Measurements from ENCODE around the gene PCNX1. TPM values are rescaled to one million over a fixed set of nuclear protein-coding genes. Genes with fewer than 3 reads are reported as not detected.

The PCNX1 gene
- total RNA-seq, 2 experiments from 2014 or later, result 64.4 to 69.2 TPM

GRCh38 chr14:71103662-71104484 is 196.6 kb downstream of the PCNX1 start:
- no peaks in the 10 kb centered on the region for H3K27me3 Mint-ChIP-seq
- CTCF ChIA-PET, result interaction anchor here (0.6 to 2.7 kb wide), 14 partner anchors 10 to 751 kb away, joined by 3 to 16 read pairs (median 4); no protein-coding TSS in a partner anchor
- peaks cover 19% of the 10 kb centered on the region for H3K36me3 Mint-ChIP-seq
- DNase-seq (no peak), ATAC-seq (no peak)
- peaks cover 3% of the 10 kb centered on the region for H3K4me1 Mint-ChIP-seq
- H3K4me3 Mint-ChIP-seq, result no peak overlapping the region
- H3K27ac Mint-ChIP-seq, result no peak overlapping the region
- no peaks in the 10 kb centered on the region for H3K9me3 Mint-ChIP-seq (ENCODE audit: low read depth)

GRCh38 chr14:71105177-71105576 is 197.9 kb downstream of the PCNX1 start:
- no peak overlapping the region for H3K4me3 Mint-ChIP-seq
- no peak overlapping the region for H3K27ac Mint-ChIP-seq
- peaks cover 27% of the 10 kb centered on the region for H3K36me3 Mint-ChIP-seq
- H3K4me1 Mint-ChIP-seq, result peaks cover 2% of the 10 kb centered on the region
- DNase-seq, result no peak
- H3K9me3 Mint-ChIP-seq (ENCODE audit: low read depth), result no peaks in the 10 kb centered on the region
- CTCF ChIA-PET, result interaction anchor here (1.3 to 2.7 kb wide), 7 partner anchors 15 to 750 kb away, joined by 3 to 16 read pairs (median 5); no protein-coding TSS in a partner anchor
- H3K27me3 Mint-ChIP-seq, result no peaks in the 10 kb centered on the region
- no peak for ATAC-seq

GRCh38 chr14:71107921-71108320 is 200.7 kb downstream of the PCNX1 start:
- Mint-ChIP-seq H3K36me3 (peaks cover 35% of the 10 kb centered on the region), H3K4me3 (no peak overlapping the region), H3K27me3 (no peaks in the 10 kb centered on the region), H3K9me3 (ENCODE audit: low read depth) (no peaks in the 10 kb centered on the region), H3K27ac (no peak overlapping the region), H3K4me1 (peaks cover 2% of the 10 kb centered on the region)
- ATAC-seq (no peak), DNase-seq (no peak)
- CTCF ChIA-PET, result interaction anchor here (1.0 kb wide), 1 partner anchor 747 kb away, joined by 3 read pairs; no protein-coding TSS in a partner anchor

GRCh38 chr14:71108398-71109119 is 201.3 kb downstream of the PCNX1 start:
- no peak for DNase-seq
- no peak overlapping the region for H3K4me3 Mint-ChIP-seq
- peaks cover 37% of the 10 kb centered on the region for H3K36me3 Mint-ChIP-seq
- H3K4me1 Mint-ChIP-seq, result peaks cover 2% of the 10 kb centered on the region
- no peaks in the 10 kb centered on the region for H3K9me3 Mint-ChIP-seq (ENCODE audit: low read depth)
- H3K27me3 Mint-ChIP-seq, result no peaks in the 10 kb centered on the region
- no peak overlapping the region for H3K27ac Mint-ChIP-seq
- CTCF ChIA-PET, result interaction anchor here (1.4 kb wide), 1 partner anchor 645 kb away, joined by 5 read pairs; no protein-coding TSS in a partner anchor
- ATAC-seq, result no peak

- H3K9me3 Mint-ChIP-seq (ENCODE audit: low read depth), result no peaks in the 10 kb centered on the region
- no peaks in the 10 kb centered on the region for H3K4me1 Mint-ChIP-seq
- no peak overlapping the region for H3K27ac Mint-ChIP-seq
- peaks cover 40% of the 10 kb centered on the region for H3K36me3 Mint-ChIP-seq
- no peak overlapping the region for H3K4me3 Mint-ChIP-seq
- CTCF ChIA-PET, result interaction anchor here (3.2 kb wide), 1 partner anchor 10 kb away, joined by 10 read pairs; no protein-coding TSS in a partner anchor
- ATAC-seq, result no peak
- H3K27me3 Mint-ChIP-seq, result no peaks in the 10 kb centered on the region
- no peak for DNase-seq
Observed at GRCh38 chr14:71113376-71113775, 206.1 kb downstream of the PCNX1 start.

DNA sequence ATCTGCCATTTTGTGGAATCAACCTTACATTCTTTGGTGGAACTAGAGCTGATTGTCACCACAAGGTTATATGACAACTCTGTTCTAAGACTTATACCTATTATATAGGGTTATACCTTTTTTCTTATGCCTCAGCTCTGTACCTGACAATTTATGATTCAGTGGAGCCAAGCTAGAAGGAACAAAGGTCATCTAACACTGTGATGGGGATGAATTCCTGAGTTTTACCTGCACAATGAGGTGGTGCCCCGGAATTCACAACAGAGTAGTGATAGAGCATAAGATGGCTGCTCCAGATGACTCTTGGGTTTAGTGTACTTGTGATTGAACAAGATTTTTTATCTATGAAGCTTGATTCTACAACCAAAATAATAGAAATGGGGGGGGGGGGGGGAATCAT is 207.3 kb downstream of the PCNX1 start:
- Mint-ChIP-seq H3K4me1 (peaks cover 4% of the 10 kb centered on the region), H3K36me3 (peaks cover 33% of the 10 kb centered on the region), H3K4me3 (no peak overlapping the region), H3K27me3 (no peaks in the 10 kb centered on the region), H3K9me3 (ENCODE audit: low read depth) (no peaks in the 10 kb centered on the region), H3K27ac (no peak overlapping the region)
- CTCF ChIA-PET, result interaction anchor here (3.2 kb wide), 1 partner anchor 11 kb away, joined by 10 read pairs; no protein-coding TSS in a partner anchor
- ATAC-seq (no peak), DNase-seq (no peak)

DNA sequence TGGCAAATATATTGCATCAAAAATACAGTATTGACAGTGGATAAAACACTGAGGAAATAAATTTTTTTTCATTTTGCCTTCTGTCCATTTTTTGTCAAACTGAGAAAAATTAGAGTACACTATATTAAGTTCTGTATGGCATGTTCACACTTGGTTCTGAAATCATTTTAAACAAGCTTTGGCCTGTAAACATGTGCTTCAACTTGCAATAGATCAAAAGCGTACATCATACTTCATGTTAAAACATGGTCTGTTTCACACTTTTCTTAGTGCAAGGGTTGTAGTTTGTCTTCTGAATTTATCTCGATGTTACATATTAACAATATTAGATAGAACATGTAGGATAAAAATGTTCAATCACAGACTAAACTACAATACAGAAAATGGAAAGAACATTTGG is 208.0 kb downstream of the PCNX1 start:
- H3K36me3 Mint-ChIP-seq, result peaks cover 28% of the 10 kb centered on the region
- no peaks in the 10 kb centered on the region for H3K27me3 Mint-ChIP-seq
- DNase-seq (no peak), ATAC-seq (no peak)
- no peak overlapping the region for H3K4me3 Mint-ChIP-seq
- peaks cover 4% of the 10 kb centered on the region for H3K4me1 Mint-ChIP-seq
- H3K27ac Mint-ChIP-seq, result no peak overlapping the region
- no peaks in the 10 kb centered on the region for H3K9me3 Mint-ChIP-seq (ENCODE audit: low read depth)
- CTCF ChIA-PET, result interaction anchor here (1.1 to 3.2 kb wide), 2 partner anchors 12 to 23 kb away, joined by 3 to 10 read pairs; no protein-coding TSS in a partner anchor

DNA sequence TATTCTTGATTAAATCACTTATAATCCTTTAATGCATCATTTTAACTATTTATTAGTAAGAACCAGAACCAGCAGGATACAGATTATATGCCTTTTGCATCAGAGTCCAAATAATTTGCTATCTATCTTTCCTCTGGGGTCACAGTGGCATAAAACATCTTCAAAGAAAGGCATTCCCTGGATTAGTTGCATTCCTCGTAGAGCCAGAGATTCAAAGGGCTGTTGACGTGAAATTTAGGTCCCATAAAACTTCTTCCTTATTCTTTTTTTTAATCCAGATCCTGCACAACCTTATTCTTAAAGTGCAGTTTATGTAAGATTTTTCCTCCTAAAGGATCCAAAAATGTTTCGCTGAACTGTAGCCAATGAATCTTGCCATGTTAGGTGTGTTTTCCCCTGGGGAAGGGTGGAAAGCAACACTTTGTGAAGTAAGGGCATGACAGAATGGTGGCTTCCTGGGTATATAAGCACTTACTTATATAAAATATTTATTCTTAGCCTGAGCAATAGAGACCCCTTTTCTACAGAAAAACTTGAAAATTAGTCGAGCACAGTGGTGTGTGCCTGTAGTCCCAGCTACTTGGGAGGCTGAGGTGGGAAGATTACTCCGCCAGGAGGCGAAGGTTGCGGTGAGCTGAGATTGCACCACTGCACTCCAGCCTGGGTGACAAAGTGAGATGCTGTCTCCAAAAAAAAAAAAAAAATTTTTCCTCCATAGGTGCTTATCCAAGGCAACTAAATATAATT is 208.7 kb downstream of the PCNX1 start:
- CTCF ChIA-PET, result interaction anchor here (1.1 to 3.2 kb wide), 2 partner anchors 12 to 22 kb away, joined by 3 to 10 read pairs; no protein-coding TSS in a partner anchor

DNA sequence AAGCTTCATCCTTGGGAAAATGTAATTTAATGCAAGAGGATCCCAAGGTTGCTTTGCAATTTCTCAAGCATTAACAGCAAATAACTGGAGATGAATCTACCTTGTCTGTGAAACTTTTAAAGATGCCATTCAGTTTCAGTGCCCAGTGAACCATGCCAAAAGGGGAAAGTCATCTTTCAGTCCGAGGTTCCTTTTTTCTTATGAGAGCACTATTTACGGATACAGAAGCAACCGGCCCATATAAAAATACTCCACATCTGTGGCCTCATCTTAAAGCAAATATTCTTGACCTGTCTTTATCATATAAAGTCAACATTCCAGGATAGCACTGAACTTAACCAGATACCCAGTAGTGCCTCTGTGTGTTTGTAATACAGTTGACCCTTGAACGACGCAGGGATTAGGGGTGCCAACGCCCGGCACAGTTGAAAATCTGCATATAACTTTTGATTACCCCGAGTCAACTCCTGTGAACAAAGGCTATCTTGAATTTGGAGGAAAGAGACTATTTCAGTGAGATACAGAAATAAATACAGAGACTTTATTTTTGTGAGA is 209.4 kb downstream of the PCNX1 start:
- ATAC-seq, result no peak
- no peak for DNase-seq
- Mint-ChIP-seq H3K36me3 (peaks cover 19% of the 10 kb centered on the region), H3K4me3 (no peak overlapping the region), H3K4me1 (peaks cover 4% of the 10 kb centered on the region), H3K9me3 (ENCODE audit: low read depth) (no peaks in the 10 kb centered on the region), H3K27me3 (no peaks in the 10 kb centered on the region), H3K27ac (no peak overlapping the region)
- CTCF ChIA-PET, result interaction anchor here (1.1 kb wide), 1 partner anchor 22 kb away, joined by 3 read pairs; no protein-coding TSS in a partner anchor

More for the DNA sequence above, 208.7 kb downstream of the PCNX1 start:
- peaks cover 4% of the 10 kb centered on the region for H3K4me1 Mint-ChIP-seq
- no peaks in the 10 kb centered on the region for H3K9me3 Mint-ChIP-seq (ENCODE audit: low read depth)
- ATAC-seq, result no peak
- H3K27me3 Mint-ChIP-seq, result no peaks in the 10 kb centered on the region
- peaks cover 23% of the 10 kb centered on the region for H3K36me3 Mint-ChIP-seq
- no peak overlapping the region for H3K4me3 Mint-ChIP-seq
- DNase-seq, result no peak
- no peak overlapping the region for H3K27ac Mint-ChIP-seq

DNA sequence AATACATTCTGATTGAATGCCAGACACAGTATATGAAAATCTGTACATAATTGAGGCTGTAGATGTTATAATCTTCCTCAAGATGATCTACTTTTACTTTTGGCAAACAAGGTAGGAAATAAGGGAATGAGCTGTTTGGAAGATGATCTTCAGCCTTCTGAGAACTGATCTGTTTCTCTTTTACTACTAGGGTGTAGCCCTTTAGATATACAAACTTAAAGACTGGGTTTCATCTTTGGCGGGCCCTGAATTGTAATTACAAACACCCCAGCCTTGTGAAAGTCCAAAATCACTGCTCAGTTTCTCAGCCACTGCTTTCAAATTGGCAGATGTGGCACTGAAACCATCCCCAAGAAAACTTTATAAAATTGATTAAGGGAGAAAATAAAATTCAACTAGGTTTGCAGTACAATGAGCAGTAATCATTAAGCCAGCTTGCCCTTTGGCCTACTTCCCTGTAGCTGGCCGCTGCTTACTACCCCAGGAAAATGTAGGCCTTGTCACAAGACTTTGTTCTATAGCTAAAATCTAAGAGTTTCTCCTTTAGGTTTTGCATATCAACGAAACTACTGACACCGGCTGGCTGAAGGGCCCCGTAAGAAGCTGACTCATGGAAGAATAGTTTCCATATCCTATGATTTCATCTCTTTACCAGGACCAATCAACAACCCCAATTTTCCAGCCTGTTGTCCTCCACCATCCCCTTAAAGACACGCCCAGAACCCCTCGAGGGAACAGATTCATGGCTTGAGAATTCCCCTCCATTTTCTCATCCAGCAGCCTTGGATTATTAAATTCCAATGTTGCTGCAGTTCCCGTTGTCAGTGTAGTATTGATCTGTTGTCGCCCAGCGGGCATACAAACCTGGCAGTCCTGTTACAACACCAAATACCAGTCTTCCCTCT is 210.8 kb downstream of the PCNX1 start:
- Mint-ChIP-seq H3K9me3 (ENCODE audit: low read depth) (no peaks in the 10 kb centered on the region), H3K27ac (no peak overlapping the region), H3K4me3 (no peak overlapping the region), H3K36me3 (peaks cover 17% of the 10 kb centered on the region), H3K27me3 (no peaks in the 10 kb centered on the region), H3K4me1 (peaks cover 4% of the 10 kb centered on the region)
- no peak for ATAC-seq
- CTCF ChIA-PET, result no interaction called here
- no peak for DNase-seq

DNA sequence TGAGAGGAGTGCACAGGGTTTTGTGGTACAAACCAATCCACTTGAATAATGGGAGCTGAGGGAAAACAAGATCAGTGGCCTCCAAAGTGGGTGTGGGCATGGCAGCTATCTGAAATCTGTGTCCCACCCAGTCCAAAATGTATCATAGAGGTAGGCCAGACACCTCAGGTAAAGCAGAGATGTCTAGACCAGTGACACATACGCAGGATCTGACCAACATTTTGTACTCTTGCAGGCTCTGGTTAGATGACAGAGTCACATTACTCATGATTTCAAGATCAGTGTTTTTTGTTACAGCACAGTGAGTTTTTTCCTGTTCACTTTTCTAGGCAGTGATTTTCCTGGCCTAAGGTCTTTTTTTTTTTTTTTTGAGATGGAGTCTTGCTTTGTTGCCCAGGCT is 211.8 kb downstream of the PCNX1 start:
- H3K4me3 Mint-ChIP-seq, result no peak overlapping the region
- H3K36me3 Mint-ChIP-seq, result peaks cover 11% of the 10 kb centered on the region
- ATAC-seq (no peak), DNase-seq (no peak)
- CTCF ChIA-PET, result no interaction called here
- H3K4me1 Mint-ChIP-seq, result peaks cover 4% of the 10 kb centered on the region
- no peaks in the 10 kb centered on the region for H3K27me3 Mint-ChIP-seq
- H3K27ac Mint-ChIP-seq, result no peak overlapping the region
- no peaks in the 10 kb centered on the region for H3K9me3 Mint-ChIP-seq (ENCODE audit: low read depth)

DNA sequence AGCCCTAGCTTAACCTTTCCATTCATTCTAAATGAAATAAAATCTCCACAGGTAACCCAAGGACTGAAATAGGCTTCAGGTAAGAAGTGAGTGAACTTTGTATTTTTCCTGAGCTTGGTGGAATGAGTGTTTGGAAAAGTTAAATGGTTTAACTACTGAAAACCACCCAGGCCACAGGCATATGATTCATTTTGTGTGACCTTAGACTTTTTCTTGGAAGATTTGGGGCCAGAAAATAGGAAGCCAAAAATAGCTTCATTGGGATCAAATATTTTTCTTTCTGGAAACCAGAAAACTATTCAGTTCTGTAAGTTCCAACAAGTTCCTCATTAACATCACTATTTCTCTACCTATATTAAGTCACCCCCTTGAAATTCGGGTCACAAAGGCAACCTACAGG is 212.6 kb downstream of the PCNX1 start:
- no peak for DNase-seq
- peaks cover 10% of the 10 kb centered on the region for H3K36me3 Mint-ChIP-seq
- no peak overlapping the region for H3K4me3 Mint-ChIP-seq
- no peaks in the 10 kb centered on the region for H3K9me3 Mint-ChIP-seq (ENCODE audit: low read depth)
- CTCF ChIA-PET, result interaction anchor here (0.6 kb wide), 1 partner anchor 494 kb away, joined by 4 read pairs; no protein-coding TSS in a partner anchor
- no peaks in the 10 kb centered on the region for H3K27me3 Mint-ChIP-seq
- H3K4me1 Mint-ChIP-seq, result peaks cover 4% of the 10 kb centered on the region
- no peak overlapping the region for H3K27ac Mint-ChIP-seq
- ATAC-seq, result no peak
